ENCODE data around the gene RETREG2.

- no peak for TF ChIP-seq POLR2A (IDR thresholded peaks at IDR 0.05)
- TF ChIP-seq, protein P1, sequence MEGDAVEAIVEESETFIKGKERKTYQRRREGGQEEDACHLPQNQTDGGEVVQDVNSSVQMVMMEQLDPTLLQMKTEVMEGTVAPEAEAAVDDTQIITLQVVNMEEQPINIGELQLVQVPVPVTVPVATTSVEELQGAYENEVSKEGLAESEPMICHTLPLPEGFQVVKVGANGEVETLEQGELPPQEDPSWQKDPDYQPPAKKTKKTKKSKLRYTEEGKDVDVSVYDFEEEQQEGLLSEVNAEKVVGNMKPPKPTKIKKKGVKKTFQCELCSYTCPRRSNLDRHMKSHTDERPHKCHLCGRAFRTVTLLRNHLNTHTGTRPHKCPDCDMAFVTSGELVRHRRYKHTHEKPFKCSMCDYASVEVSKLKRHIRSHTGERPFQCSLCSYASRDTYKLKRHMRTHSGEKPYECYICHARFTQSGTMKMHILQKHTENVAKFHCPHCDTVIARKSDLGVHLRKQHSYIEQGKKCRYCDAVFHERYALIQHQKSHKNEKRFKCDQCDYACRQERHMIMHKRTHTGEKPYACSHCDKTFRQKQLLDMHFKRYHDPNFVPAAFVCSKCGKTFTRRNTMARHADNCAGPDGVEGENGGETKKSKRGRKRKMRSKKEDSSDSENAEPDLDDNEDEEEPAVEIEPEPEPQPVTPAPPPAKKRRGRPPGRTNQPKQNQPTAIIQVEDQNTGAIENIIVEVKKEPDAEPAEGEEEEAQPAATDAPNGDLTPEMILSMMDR (IDR thresholded peaks at IDR 0.05): no peak
These were observed 1.8 kb downstream of the RETREG2 start for GRCh38 chr2:219179601-219180465.

Data from heart left ventricle (tissue), 13 donors.